ENCODE results near the gene SRRM5.
"Not testable (repeated sequence)": the region's sequence is repeated elsewhere in the genome, so short reads cannot be mapped to it uniquely, and the experiment has no call there.

Gene SRRM5

GRCh38 chr19:43616954-43617353, 5.1 kb downstream of the SRRM5 start:
- DNase-seq: no peak

GRCh38 chr19:43618921-43619261, 7.0 kb downstream of the SRRM5 start:
- peak; percentile 59 for DNase-seq

- DNase-seq: peak; percentile 80
Observed at GRCh38 chr19:43619262-43620060, 7.6 kb downstream of the SRRM5 start, which contains the start of gene ZNF428. TSS of gene ZNF428 (minus strand) at chr19:43619629. CDS start at chr19:43614304, 5,325 bp downstream.

GRCh38 chr19:43620061-43621001, 8.4 kb downstream of the SRRM5 start:
- no peak for DNase-seq

- no peak for DNase-seq
Observed at GRCh38 chr19:43622070-43622469, 10.2 kb downstream of the SRRM5 start.

GRCh38 chr19:43622956-43623355, 11.1 kb downstream of the SRRM5 start:
- DNase-seq: no peak

- no peak for DNase-seq
Observed at GRCh38 chr19:43623889-43624670, 12.2 kb downstream of the SRRM5 start.

GRCh38 chr19:43624933-43625332, 13.0 kb downstream of the SRRM5 start:
- DNase-seq: no peak

GRCh38 chr19:43625918-43626579, 14.2 kb downstream of the SRRM5 start:
- no peak for DNase-seq

- no peak for DNase-seq
Observed at GRCh38 chr19:43626838-43627237, 14.9 kb downstream of the SRRM5 start.

- DNase-seq: no peak
Observed at GRCh38 chr19:43628646-43629326, 16.9 kb downstream of the SRRM5 start.

GRCh38 chr19:43631491-43631890, 19.6 kb downstream of the SRRM5 start:
- DNase-seq: no peak

- DNase-seq: no peak
Observed at GRCh38 chr19:43633520-43633919, 21.6 kb downstream of the SRRM5 start.

- DNase-seq: no peak
Observed at GRCh38 chr19:43634068-43634467, 22.2 kb downstream of the SRRM5 start.

- no peak for DNase-seq
Observed at GRCh38 chr19:43634506-43634871, 22.6 kb downstream of the SRRM5 start.

GRCh38 chr19:43634872-43635560, 23.1 kb downstream of the SRRM5 start:
- DNase-seq: no peak

- not testable (repeated sequence) for DNase-seq
Observed at GRCh38 chr19:43635561-43635940, 23.7 kb downstream of the SRRM5 start.

- DNase-seq: no peak
Observed at GRCh38 chr19:43636121-43636683, 24.3 kb downstream of the SRRM5 start.

GRCh38 chr19:43638214-43638994, 26.5 kb downstream of the SRRM5 start:
- DNase-seq: no peak

GRCh38 chr19:43638995-43639518, 27.2 kb downstream of the SRRM5 start:
- DNase-seq: no peak

Data from NCI-H345 (cell line).